Epithelial cell of proximal tubule (primary cell): ENCODE measurements around the gene ETV6. TPM values are rescaled to one million over a fixed set of nuclear protein-coding genes. Genes with fewer than 3 reads are reported as not detected.
A peak's percentile ranks its signal among the peaks of the same experiment; 100 is the strongest.

Experiments
- DNase-seq: peaks from one replicate; pipeline ENCODE4 v3.0.0-alpha.2; 2011; ENCODE audit warnings: low read depth
- H3K4me3 ChIP-seq: 2 replicates; pipeline ENCODE4 v1.5.1; 2011; ENCODE audit warnings: low read depth, mild to moderate bottlenecking, low read length
- CTCF ChIP-seq: conservative IDR thresholded peaks from 2 replicates; pipeline ENCODE4 v1.5.1; 2012; ENCODE audit warnings: low read depth, mild to moderate bottlenecking, low read length
- total RNA-seq: library from RNA; depleted of rRNA; stranded (reverse); fragments of >200 nt; gene quantifications from 2 replicates; pipeline ENCODE4 v1.2.3, GENCODE V29; 2015

The ETV6 gene
- total RNA-seq, 1 donor from 2014 or later, result 12.9 TPM

- no peak for TF ChIP-seq CTCF
- DNase-seq, result no peak
- no peak overlapping the region for H3K4me3 ChIP-seq
Observed at GRCh38 chr12:11837216-11837934, 187.9 kb downstream of the ETV6 start.

GRCh38 chr12:11838403-11838802 is 188.9 kb downstream of the ETV6 start:
- no peak for TF ChIP-seq CTCF
- no peak for DNase-seq
- H3K4me3 ChIP-seq, result no peak overlapping the region

- DNase-seq, result peak; percentile 82
- H3K4me3 ChIP-seq, result no peak overlapping the region
Observed at GRCh38 chr12:11839091-11839641, 189.7 kb downstream of the ETV6 start.

GRCh38 chr12:11840366-11840765 is 190.9 kb downstream of the ETV6 start:
- TF ChIP-seq CTCF, result no peak
- DNase-seq, result no peak
- no peak overlapping the region for H3K4me3 ChIP-seq

More at GRCh38 chr12:11839091-11839641, 189.7 kb downstream of the ETV6 start:
- TF ChIP-seq CTCF, result no peak

- no peak overlapping the region for H3K4me3 ChIP-seq
- DNase-seq, result no peak
- TF ChIP-seq CTCF, result no peak
Observed at GRCh38 chr12:11846488-11846887, 197.0 kb downstream of the ETV6 start.

GRCh38 chr12:11847539-11847938 is 198.1 kb downstream of the ETV6 start:
- TF ChIP-seq CTCF, result no peak
- DNase-seq, result no peak

More at GRCh38 chr12:11847539-11847938, 198.1 kb downstream of the ETV6 start:
- no peak overlapping the region for H3K4me3 ChIP-seq
